Kasumi-1 (cell line): ENCODE measurements around the gene ZBTB6.

Experiments
- DNase-seq, 2 experiments: peaks; one replicate each; lab custom pipeline; 2025; lab: John Stamatoyannopoulos, UW

ZBTB6 gene, protein sequence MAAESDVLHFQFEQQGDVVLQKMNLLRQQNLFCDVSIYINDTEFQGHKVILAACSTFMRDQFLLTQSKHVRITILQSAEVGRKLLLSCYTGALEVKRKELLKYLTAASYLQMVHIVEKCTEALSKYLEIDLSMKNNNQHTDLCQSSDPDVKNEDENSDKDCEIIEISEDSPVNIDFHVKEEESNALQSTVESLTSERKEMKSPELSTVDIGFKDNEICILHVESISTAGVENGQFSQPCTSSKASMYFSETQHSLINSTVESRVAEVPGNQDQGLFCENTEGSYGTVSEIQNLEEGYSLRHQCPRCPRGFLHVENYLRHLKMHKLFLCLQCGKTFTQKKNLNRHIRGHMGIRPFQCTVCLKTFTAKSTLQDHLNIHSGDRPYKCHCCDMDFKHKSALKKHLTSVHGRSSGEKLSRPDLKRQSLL

DNA sequence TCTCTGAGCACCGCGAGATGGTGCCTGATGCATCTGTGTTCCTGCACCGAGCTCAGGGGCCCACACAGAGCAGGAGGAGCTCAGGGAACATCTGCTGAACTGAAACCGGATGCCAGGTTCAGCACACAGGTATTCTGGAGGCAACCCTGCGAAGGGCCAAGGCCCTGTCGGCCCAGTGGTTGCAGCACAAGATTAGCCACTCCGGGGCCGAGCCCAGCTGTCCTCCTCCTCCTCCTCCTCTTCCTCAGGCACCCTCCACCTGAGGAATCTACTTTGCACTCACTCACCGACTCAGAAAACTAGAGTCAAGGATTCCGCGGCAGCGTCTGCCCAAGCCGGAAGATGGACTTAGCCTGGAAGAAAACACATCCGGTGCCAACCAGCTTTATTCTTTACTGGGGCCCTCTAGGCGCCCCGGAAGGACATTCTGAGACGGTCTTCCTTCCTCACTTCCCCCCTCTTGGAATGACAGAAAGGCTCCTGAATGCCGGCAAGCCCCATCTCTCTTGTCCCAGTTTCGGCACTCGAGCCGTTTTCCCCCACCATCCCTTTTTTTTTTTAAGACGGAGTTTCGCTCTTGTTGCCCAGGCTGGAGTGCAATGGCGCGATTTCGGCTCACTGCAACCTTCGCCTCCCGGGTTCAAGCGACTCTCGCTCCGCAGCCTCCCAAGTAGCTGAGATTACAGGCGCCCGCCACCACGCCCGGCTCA, at the start of gene ZBTB6:
ZBTB6 (minus strand) TSS at position 360 of the 710 bp plus-strand sequence. CDS start 1,251 bp downstream, outside the sequence.
- peak; percentile 91 for DNase-seq

DNA sequence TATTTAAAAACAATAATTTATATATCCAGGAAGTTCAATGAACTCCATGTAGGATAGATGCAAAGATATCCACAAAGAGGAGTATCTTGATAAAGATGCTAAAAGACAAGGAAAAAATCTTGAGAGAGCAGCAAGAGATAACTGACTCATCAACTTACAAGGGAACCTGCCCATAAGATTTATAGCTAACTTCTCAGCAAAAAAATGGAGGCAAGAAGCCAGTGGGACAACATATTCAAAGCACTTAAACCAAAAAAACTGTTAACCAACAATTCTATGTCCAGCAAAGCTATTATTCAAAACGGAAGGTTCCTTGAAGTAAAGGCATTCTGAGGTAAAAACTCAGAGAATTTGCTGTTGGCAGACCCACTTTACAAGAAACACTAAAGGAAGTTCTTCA, 48.0 kb upstream of the ZBTB6 start:
- DNase-seq, result no peak

DNA sequence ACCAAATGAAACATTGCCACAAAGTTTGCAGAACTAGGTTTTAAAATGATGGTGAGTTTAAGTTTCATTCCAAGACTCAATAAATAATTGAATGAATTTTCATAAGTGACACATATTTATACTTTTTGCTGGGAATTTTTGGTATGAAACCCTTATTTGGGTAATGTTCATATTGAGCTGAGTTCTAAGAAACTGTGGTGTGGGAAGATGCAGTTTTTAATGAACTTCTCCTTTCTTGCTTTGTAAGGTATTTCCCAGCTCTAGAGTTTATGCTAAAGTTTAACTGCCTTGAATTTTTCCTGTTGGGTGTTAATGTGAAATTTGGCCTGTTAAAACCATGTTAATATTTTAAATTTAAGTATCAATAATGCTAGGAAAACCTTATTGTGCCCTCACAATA, 42.8 kb upstream of the ZBTB6 start:
- no peak for DNase-seq

DNA sequence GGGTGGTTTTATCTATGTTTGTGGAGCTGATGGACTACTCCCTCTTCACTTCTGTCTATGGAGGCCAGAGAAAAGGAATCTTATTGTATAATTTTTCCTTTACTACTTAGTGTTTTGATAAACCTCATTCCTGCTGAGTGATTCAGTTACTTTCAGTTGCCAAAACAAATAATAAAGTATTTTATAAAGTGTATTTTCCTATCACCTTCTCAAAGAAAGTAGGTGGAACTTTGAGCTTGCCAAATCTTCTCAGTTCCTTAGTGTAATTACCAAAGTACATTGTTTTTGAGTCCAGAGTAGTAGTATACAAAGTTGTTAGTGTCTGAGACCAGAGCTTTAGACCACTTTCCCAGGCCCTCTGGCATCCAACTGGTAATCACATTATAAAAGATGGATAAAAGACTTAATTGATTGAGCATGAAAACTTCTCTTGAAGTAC, 41.1 kb upstream of the ZBTB6 start:
- DNase-seq, result no peak

DNA sequence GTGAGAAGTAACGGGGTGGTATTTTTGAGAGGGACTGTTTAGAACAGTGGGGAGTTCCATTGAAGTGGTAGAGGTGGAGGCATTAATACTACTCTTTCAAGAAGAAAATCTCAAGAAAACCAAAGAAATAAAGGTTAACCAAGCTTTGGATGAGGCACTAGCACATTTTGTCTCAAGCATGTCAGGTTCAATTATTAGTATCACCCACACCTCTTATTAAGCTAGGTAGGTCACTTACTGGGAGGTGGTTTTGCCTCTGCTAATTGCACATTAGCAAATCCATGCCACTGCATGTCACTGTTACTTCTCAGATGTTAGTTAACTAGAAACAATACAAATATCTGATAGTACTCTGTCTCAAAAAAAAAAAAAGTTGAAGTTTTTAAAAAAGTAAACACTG, 37.9 kb upstream of the ZBTB6 start:
- no peak for DNase-seq

DNA sequence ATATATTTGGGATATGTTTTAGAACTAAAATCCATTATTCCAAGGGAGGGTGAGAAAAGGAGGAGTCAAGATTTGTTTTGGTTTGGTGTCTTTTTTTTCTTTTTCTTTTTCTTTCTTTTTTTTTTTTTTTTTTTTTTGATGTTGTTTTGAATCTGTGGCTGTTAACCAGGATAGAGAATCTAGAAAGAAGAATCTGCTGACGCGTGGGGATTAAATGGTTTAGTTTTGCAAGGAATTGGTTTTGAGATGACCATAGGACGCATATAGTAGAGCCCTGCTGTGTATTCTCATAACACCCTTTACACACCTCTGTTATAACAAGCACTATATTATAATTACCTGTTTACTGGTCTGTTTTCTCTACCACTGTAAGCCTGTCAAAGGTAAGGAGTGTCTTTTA, 37.1 kb upstream of the ZBTB6 start:
- no peak for DNase-seq

DNA sequence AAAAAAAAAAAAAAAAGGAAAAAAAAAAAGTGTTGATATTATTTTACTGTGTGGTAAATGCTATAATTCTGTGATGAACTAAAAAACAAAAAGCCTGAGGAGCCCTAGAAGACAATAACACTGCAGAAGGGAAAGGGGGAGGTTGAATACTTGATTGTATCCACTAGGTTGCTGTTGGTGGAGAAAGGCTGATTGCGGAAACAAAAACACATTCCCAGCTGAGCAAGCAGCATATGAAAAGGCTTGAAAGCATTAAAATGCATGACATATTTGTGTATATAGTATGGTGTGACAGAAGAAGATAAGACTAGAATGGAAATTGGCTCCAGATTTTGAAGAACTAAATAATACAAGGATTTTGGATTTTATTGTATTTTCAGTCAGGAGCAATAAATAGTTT, 36.6 kb upstream of the ZBTB6 start:
- no peak for DNase-seq

DNA sequence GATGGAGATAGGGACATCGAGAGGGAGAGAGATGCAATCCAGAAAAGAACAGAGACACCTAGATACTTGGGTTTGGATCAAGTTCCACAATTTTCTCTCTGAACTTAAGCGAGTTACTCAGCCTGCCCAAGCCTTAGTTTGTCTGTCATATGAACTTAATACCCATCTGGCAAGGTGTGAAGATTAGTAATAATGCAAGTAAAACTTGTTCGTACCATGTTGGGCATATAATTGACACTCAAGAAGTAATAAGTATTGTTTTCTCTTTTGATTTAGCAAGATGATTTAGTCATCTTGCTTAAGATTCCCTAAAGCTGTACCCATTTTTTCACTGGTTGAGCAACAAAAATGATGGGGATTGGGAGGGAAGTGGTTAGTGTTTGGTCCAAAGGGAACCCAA, 35.2 kb upstream of the ZBTB6 start:
- DNase-seq, result no peak

DNA sequence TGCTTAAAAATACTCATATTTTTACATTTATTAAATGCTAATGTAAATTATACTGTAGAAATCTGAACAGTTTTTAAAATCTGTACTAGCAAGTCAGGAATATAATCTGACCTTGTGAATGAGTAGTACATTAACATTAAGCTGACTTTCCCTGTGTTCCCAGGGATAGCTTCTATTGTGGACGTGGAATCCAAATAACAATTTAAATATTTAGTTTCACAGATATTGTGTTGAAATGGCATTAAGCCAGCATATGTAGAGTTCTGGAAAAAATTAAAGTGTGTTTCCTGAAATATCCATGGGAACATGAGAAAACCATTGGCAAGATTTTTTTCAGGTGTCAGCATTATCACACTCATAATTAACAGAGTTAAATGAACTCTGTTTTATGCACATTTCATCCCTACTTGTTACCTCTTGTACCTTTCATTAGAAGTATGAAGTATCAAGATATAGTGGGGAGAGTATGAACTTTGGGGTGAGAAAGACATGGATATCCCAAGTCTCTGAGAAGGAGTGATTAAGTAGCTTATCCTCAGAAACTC, 33.4 kb upstream of the ZBTB6 start:
- no peak for DNase-seq

DNA sequence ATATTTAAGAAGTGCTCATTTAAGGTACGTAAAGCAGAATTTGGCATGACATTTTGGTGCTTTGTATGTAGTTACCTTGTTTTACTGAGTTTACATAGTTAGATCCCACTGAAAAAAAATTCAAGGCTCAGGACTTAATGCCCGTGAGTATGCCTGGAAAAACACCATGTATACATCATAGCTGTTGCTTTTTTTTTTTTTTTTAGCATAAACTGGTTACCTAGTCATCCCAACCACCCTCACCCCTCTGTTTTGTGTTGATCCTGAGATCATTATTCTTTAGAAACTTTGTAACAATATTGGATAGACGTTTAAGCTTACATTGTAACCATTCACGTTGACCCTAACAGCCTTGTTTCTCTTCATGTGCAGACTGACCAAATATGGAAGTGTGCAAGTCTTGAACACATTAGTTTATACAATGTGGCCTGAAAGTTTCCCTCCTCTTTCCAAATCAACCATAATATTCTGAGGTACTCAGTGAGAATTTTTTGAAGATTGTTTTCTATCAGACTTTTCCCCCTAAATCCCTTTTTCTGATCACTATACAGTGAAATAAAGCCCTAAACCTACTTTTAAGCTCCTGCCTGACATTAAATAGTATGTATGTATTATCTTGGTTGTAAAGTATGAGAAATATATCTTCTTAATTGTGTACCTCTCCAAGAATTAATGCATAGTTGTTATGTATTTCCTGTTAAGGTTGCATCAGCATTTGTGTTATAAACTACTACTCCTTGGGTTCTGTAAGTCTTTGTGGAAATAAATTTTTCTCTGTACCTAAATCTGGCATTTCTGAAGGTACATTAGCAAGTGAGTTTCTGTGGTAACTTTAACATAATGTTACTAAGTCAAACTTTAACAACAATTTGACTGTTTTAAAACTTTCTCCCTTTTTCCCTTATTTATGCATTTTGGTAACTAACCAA, 32.1 kb upstream of the ZBTB6 start:
- no peak for DNase-seq

DNA sequence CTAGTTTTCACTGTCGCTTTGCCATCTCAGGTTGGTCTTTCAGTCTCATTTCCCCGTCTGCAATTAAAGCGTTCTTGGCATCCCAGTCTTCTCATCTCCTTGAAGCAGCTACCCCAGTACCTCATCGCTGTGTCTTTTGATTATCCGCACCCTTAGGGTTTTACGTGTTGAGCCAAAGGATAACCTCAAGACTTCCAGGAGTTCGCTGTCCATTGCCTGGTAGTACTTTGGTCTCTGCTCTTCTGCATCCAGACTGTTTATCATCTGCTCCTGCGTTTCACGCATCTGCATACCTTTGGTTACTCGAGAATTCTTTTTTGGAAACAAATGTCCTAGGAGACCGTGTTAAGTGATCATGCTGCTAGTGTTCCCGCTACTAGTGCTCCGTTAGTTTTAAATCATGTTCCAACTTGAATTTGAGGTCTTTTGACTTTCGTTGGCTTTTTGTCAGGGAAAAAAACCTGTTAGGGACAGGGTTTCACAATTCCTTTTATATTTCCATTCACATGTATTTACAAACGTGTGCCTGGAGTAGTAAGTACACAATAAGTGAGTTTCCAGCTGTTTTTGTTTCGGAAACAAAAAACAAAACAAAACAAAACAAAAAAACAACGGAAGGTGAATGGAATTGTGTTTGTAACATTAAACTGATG, 28.6 kb upstream of the ZBTB6 start:
- DNase-seq, result peak; percentile 24 to 52

DNA sequence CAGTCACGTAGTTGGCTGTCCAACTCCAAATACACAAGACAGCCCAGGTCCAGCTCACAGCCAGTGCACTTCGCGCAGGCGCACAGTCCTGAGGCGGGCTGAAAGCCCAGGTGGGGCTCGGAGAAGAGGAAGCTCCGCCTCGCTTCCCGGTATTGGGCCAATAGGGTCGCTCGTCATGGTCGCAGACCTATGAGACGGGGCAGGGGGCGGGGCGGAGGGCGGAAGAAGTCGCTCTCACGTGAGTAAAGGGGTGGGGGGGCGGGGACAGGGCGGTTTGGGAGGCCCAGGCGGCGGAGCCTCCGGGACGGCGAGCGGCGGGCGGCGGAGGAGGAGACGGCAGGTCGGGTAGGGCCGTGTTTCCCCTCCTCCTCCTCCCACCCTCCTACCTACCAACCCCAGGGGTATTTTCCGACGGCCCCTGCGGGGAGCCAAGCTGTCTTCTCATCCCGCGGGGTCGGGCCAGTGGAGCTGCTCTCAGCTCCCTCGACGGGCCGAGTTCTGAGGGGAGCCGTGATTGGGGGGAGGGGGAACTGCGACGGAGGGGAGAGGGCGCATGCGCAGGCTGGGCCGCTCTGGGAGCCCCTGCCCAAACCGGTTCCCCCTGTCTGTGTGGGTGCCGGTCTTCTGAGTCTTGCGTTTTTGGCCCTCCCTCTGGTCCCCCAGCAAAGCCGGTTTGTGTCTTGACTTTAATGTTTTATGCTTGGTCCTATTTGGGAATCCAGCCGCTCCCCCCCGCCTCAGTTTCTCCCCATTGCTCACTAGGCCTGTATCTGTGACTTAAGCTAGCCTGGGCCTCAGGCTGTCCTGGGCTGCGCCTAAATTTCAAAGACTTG, 27.8 kb upstream of the ZBTB6 start, which contains the start of gene RABGAP1:
RABGAP1 (plus strand) TSS at position 272 of the 833 bp plus-strand sequence. CDS start 16,040 bp downstream, outside the sequence.
- DNase-seq, result peak; percentile 94 to 96

DNA sequence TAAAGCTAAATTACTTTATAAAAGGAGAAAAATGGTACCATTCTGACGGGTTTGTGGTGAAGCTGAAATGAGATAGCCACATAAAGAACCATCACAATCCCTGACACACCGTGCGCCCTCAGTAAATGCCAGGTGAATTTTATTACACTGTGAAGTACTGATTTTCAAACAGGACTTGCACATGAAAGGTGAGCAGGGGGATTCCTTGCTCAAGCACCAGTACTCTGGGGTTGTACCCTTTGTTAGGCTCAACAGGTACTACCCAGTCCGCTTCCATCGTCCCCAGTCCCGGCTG, 27.3 kb upstream of the ZBTB6 start:
- no peak for DNase-seq

DNA sequence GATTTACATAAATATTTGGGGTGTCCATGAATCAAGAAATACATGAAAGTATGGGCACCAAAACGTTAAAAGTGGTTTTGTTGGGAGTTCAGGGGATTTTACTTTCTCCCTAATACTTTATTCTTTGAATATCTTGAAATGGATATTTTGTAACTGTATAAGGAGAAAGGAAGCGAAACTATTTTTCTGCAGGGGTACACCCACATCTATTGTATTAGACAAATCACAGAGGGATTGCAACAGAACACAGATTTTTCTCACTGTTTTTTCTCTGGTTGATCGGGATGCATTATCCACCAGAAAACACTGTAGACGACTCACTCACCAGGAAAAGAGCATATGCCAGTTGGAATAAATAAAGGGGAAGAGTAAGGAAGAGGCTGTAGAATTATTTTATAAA, 26.5 kb upstream of the ZBTB6 start:
- DNase-seq, result no peak

DNA sequence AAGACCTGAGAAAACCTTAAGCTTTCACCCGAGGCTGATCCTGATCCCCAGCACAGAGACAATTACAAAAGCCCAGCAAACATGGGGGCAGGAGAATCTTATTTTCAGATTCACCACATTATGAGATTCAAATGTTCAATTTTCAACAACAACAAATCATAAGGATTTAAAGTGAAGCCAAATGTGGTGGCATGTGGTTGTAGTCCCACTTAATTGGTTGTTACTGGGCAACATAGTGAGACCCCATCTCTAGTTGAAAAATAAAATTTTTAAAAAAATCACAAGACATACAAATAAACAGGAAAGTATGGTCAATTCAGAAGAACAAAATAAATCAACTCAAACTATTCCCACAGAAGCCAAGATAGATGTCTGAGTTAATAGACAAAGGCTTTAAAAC, 23.8 kb upstream of the ZBTB6 start:
- no peak for DNase-seq

DNA sequence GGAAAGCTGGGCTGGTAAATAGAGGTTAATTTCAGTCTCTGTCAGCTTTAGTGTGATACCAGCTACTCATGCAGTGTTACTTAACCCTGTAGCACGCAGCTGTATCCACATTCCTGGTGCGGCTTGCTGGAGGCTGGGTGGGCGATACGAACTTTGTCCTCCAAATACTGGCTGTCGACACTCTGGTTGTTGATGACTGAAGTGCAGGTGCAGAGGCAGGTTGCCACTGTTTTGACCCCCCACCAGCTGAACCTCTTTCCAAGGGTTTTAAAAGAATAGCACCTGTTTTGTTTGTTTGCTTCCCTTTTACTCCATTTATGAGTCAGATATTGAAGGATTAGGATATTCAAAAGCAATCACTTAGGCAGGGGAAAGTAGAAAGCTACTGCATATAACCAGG, 23.3 kb upstream of the ZBTB6 start:
- DNase-seq, result no peak

DNA sequence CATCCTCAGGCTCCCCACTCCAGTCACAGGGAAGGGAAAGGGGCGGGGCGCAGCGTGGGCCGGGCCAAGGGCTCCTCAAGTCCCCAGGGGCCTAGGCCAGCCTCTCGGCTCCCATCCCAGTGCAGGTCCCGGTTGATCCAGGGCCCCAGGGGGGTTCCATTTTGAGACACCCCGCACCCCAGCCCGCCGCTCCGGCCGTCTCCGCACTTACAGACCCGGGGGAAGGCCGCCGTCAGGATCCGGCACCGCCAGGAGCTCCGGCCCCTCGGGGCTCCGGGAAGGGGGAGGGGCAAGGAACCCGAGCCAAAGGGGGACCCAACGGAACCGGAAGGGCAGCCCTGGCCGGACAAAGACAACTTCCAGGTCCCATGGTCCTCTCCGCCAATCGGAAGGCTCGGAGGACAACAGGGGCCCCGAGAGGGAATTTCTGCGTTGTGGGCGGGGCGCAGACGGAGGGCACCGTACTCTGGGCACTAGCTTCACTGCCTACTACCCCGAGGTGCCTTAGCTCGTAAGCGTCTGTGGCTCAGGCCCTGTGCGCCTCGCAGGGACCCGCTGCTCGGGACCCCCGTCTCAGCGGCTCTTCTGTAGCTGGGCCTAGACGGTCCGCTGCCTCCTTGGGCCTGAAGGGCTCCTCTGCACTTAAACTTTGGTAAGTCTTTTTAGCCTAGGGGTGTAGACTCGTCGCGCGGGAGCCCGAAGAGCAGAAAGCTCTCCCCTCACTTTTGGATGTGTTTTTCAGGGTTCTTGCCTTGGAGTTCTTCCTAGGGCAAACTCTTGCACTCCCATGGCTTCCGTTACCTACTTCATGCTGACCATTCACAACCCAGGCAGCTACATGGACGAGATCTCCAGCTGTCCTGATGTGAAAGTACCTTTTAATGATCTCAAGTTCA, 18.4 kb upstream of the ZBTB6 start, which contains the start of gene ZBTB26:
ZBTB26 (minus strand) TSS at position 287 of the 896 bp plus-strand sequence. CDS start 11,578 bp downstream, outside the sequence.
- peak; percentile 94 to 95 for DNase-seq

DNA sequence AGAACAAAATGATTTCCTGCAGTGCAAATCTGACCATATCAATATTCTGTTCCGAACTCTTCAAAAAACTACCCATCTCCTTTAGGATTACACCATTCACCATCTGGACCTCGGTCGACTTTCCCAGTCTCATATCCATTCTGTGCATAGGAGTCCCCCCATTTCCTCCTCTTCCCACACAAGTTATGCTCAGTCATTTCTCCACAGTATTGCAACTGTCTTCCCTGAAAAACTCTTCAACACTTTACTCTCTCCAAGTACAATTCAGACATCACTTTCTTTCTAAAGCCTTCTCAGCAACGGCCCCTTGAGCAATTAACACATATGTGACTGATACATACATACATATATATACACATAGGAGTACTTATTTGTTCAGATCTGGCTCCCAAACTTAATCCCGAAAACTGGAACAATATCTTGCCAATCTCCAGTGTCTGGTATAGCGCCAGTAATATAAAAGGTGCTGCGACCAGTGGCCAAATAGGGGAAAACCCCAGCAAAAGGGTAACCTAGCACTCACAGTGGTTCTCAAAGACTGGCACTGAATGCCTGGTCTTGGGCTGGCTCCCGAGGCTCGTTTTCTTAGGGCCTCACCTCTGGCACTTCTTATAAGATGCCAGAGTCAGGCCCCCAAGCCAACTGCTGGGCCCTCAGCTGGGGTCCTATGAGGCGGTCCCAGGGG, 17.6 kb upstream of the ZBTB6 start:
- peak; percentile 44 for DNase-seq
